Stomach (tissue), 4 donors: ENCODE data around the gene PPP1R37.

Experiments used
- POLR2A ChIP-seq, 4 donors: fragments of 450-650 bp; IDR thresholded peaks; one replicate each; pipeline ENCODE4 v1.6.1; 2016; ENCODE audit warnings: antibody characterized with exemption in 4 of 4, control low read depth in 2 of 4, mild to moderate bottlenecking in 1 of 4, moderate library complexity in 1 of 4
- TF ChIP-seq, protein P1 (sequence below), 7 experiments: fragments of 450-650 bp in 4 of 7; fragments of 200-600 bp in 3 of 7; sonication (generic) in 3 of 7; IDR thresholded peaks; one replicate each; pipeline ENCODE4 v1.5.1; 2016 to 2019; ENCODE audit warnings: antibody characterized with exemption in 7 of 7, control low read depth in 2 of 7, mild to moderate bottlenecking in 1 of 7

DNA sequence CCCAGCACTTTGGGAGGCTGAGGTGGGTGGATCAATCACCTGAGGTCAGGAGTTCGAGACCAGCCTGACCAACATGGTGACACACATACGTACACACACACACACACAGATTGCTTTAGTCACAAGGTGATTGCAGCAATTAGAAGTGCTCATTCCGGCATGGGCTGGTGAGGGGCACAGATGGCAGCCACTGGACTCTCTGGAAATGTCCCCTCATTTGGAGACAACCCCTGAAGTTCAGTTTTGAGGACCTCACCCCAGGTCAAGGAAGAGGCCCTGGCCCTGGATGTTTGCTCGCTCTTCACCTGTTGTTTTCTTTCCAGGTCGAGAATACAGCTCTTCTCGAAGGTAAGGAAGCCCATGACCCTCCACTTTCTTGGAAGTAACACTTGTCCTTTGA lies 22.8 kb upstream of the PPP1R37 start:
- TF ChIP-seq POLR2A (IDR thresholded peaks at IDR 0.05) = no peak
- TF ChIP-seq, protein P1, sequence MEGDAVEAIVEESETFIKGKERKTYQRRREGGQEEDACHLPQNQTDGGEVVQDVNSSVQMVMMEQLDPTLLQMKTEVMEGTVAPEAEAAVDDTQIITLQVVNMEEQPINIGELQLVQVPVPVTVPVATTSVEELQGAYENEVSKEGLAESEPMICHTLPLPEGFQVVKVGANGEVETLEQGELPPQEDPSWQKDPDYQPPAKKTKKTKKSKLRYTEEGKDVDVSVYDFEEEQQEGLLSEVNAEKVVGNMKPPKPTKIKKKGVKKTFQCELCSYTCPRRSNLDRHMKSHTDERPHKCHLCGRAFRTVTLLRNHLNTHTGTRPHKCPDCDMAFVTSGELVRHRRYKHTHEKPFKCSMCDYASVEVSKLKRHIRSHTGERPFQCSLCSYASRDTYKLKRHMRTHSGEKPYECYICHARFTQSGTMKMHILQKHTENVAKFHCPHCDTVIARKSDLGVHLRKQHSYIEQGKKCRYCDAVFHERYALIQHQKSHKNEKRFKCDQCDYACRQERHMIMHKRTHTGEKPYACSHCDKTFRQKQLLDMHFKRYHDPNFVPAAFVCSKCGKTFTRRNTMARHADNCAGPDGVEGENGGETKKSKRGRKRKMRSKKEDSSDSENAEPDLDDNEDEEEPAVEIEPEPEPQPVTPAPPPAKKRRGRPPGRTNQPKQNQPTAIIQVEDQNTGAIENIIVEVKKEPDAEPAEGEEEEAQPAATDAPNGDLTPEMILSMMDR (IDR thresholded peaks at IDR 0.05) = no peak
